ENCODE measurements around the gene ERI2. TPM values are rescaled to one million over a fixed set of nuclear protein-coding genes. Genes with fewer than 3 reads are reported as not detected.
"Not testable (repeated sequence)": the region's sequence is repeated elsewhere in the genome, so short reads cannot be mapped to it uniquely, and the experiment has no call there.

The ERI2 gene
- total RNA-seq, 1 experiment from 2014 or later, result 23.8 TPM

- DNase-seq (ENCODE audit: low read depth), result no peak
Measured at GRCh38 chr16:20766294-20766693, 40.0 kb downstream of the ERI2 start.

- no peak for DNase-seq (ENCODE audit: low read depth)
Measured at GRCh38 chr16:20765732-20766131, 40.5 kb downstream of the ERI2 start.

DNA sequence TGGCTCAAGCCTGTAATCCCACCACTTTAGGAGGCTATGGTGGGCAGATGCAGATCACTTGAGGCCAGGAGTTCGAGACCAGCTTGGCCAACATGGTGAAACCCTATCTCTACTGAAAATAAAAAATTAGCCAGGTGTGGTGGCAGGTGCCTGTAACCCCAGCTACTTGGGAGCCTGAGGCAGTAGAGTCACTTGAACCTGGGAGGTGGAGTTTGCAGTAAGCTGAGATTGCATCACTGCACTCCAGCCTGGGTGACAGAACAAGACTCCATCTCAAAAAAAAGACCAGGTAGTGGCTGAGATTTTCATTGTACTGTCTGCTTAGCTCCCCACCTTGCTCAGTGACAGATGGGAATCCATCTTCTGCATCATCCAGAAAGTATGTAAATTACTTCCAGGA is 41.8 kb downstream of the ERI2 start:
- DNase-seq (ENCODE audit: low read depth), result not testable (repeated sequence)

- peak; percentile 66 for DNase-seq (ENCODE audit: low read depth)
Measured at GRCh38 chr16:20763461-20764232, 42.6 kb downstream of the ERI2 start, which contains the start of gene ACSM3. Gene ACSM3, plus strand, starts transcription at chr16:20764014. Its CDS starts 6,021 bp downstream, at chr16:20770035.

- DNase-seq (ENCODE audit: low read depth), result no peak
Measured at GRCh38 chr16:20762404-20763123, 43.7 kb downstream of the ERI2 start.

DNA sequence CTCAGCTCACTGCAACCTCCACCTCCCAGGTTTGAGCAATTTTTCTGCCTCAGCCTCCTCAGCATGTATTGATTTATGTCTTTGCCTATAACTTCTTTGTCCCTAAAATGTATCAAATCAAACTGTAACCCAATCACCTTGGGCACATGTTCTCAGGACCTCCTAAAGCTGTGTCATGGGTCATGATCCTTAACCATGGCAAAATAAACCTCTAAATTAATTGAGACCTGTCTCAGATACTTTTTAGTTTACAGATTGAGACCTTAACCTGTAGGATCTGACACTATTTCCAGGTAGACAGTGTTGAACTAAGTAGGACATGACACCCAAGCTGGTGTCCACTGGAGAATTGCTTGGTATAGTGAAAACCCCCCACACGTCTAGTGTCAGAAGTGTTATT is 45.1 kb downstream of the ERI2 start:
- no peak for DNase-seq (ENCODE audit: low read depth)

- no peak for DNase-seq (ENCODE audit: low read depth)
Measured at GRCh38 chr16:20760346-20760745, 45.9 kb downstream of the ERI2 start.

DNA sequence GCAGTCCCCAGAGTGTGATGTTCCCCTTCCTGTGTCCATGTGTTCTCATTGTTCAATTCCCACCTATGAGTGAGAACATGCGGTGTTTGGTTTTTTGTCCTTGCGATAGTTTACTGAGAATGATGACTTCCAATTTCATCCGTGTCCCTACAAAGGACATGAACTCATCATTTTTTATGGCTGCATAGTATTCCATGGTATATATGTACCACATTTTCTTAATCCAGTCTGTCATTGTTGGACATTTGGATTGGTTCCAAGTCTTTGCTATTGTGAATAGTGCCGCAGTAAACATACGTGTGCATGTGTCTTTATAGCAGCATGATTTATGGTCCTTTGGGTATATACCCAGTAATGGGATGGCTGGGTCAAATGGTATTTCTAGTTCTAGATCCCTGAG is 50.5 kb downstream of the ERI2 start:
- not testable (repeated sequence) for DNase-seq (ENCODE audit: low read depth)

- DNase-seq (ENCODE audit: low read depth), result no peak
Measured at GRCh38 chr16:20755238-20755637, 51.0 kb downstream of the ERI2 start.

GRCh38 chr16:20753727-20754126 is 52.5 kb downstream of the ERI2 start:
- no peak for DNase-seq (ENCODE audit: low read depth)

GRCh38 chr16:20750558-20750957 is 55.7 kb downstream of the ERI2 start:
- no peak for DNase-seq (ENCODE audit: low read depth)

DNA sequence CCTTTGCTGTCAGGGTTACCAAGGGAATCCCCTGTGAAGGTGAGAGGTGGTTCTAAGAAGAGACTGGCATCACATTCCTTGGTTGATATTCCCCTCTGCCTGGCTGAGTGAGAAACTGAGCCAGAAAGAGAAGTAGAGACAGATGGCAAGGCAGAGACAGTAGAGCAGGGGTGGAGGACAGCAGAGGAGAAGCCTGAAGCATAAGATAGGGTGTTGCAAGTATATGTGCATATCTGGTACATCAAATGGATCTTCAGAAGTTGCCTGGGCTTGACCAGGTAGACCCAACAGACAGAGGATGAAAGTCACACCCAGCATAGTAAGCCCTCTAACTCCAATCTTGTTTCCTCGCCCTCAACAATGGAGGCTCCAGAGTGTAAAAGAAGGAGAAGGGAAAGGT is 56.8 kb downstream of the ERI2 start:
- no peak for DNase-seq (ENCODE audit: low read depth)

- DNase-seq (ENCODE audit: low read depth), result no peak
Measured at GRCh38 chr16:20747030-20747816, 59.0 kb downstream of the ERI2 start.

DNA sequence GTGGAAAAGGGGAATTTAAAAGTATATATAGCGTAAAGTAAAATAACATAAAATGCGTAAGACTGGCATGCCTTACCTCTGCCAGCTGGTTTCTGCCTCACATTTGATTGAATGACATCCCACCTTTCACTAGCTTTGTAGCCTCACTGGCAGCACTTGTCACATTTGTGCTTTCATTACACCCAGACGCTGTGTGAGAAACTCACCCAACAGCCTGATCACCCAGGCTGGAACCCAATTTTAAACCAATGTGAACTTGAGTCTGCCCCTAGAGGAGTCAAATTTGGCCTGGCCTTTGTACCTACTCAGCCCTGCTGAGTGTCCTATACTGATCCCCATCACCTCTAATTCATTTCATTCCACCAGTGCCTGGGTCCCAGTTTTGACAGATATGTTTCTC is 59.8 kb downstream of the ERI2 start:
- DNase-seq (ENCODE audit: low read depth), result no peak

Small RNAs within 50 kb of the gene (small RNA-seq; reads per million reads assigned to genes)
- gene RF00618 (not detected), gene RNU6-944P (not detected)

Other genes with a start within 250 kb of the ERI2 start
- not detected in 2 replicates for gene ACSM2B, start 230.1 kb downstream of the ERI2 start, total RNA-seq (2014; rRNA removed; shearing (Covaris generic))
- gene ACSM1, start 108.8 kb downstream of the ERI2 start, total RNA-seq (2014; rRNA removed; shearing (Covaris generic)), result not detected in 2 replicates
- gene THUMPD1, start 64.7 kb downstream of the ERI2 start, total RNA-seq (2014; rRNA removed; shearing (Covaris generic)), result 49.1 and 53.9 TPM in 2 replicates
- gene ACSM3, start 42.5 kb downstream of the ERI2 start, total RNA-seq (2014; rRNA removed; shearing (Covaris generic)), result 0.45 and 0.70 TPM in 2 replicates
- 11.4 and 13.9 TPM in 2 replicates for gene REXO5, start 55 bp upstream of the ERI2 start, total RNA-seq (2014; rRNA removed; shearing (Covaris generic))
- gene DCUN1D3, start 93.9 kb upstream of the ERI2 start, total RNA-seq (2014; rRNA removed; shearing (Covaris generic)), result 7.5 and 10.6 TPM in 2 replicates
- 28.9 and 52.8 TPM in 2 replicates for gene LYRM1, start 94.3 kb upstream of the ERI2 start, total RNA-seq (2014; rRNA removed; shearing (Covaris generic))